Stimulated activated CD4-positive, alpha-beta T cell treated with anti-CD3 and anti-CD28 coated beads, Interleukin-12 subunit alpha, Interleukin-12 subunit beta, amount 100 ng/mL, for 24 hours (primary cell): ENCODE data around the gene CLDN16.

ENCODE experiments used
- DNase-seq, 2 experiments: peaks; one replicate each; pipeline ENCODE4 v3.0.0-alpha.2; 2020; ENCODE audit warnings: low read depth in 2 of 2

The CLDN16 gene, protein sequence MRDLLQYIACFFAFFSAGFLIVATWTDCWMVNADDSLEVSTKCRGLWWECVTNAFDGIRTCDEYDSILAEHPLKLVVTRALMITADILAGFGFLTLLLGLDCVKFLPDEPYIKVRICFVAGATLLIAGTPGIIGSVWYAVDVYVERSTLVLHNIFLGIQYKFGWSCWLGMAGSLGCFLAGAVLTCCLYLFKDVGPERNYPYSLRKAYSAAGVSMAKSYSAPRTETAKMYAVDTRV

DNA sequence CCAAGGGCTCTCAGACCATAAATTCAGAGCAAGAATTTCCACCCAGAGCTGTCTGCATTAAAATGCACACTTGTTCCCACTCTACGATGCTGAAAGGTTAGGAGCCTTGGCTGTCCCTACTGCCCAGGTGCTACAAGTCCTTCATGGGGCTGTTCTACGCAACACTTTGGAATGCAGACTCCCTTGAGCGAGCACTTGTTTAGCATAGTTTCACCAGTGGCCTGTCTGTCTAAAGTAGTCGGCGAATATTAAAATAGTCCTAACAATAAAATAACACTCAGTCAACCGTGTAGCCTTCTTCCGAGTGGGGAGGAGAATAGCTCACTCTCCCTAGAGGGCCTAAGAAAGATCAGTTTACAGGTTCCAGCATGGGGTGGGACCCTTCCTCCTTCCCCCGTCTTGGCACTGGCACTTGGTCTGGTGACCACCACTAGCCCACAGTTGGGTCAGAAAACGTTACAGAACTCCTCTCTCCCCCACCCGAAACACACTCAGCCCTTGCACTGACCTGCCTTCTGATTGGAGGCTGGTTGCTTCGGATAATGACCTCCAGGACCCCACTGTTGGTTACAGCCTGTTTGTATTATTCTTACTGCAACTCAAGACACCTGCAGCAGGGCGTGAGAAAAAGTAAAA, at the start of gene CLDN16:
CLDN16 (plus strand) TSS at position 586 of the 636 bp plus-strand sequence. CDS start 167 bp downstream, outside the sequence.
- DNase-seq, result no peak

DNA sequence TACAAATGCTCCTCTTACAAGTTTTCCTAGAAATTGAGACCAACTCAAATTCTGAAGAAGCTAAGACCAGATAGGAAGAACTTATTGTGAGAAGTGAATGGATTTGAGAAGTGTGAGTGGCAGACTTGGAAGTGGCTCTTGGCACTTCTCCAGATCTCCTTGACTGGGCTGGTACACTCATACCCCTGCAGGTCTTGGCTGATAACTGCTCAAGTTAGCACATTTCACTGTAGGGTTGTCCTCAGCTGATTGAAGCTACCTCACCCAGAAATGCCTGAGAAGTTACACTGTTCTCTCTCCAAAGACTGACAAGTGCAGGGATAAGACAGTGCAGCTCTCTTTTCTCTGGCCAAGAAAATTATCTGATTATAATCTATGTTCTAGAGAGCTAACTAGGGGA, 49.2 kb upstream of the CLDN16 start:
- DNase-seq, result no peak

DNA sequence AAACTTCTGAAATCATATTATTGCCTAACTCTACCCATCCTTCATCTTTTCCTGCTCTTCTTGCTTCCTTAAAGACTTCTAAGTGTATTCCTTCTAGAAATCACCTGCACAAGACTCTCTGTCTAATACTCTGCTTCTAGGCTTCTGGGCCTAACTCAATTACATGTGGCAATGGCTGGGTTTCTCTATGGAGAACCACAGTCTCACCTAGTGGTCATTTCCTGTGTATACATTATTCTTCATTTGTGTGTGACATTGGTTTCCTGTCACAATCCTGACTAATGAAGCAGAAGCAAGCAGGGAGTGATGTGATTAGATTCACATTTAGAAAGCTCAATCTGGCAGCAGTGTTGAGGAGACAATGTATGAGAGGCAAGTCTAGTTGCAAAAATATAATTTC, 48.8 kb upstream of the CLDN16 start:
- no peak for DNase-seq

DNA sequence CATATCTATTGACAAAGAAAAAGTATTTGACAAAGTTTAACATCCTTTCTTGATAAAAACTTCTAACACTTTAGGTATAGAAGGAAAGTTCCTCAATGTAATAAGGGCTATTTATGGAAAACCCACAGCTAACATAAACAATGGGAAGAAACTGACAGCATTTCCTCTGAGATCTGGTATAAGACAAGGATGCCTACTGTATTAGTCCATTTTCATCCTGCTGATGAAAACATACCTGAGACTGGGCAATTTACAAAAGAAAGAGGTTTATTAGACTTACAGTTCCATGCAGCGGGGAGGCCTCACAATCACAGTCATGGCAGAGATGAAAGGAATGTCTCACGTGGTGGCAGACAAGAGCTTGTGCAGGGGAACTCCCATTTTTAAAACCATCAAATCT, 47.9 kb upstream of the CLDN16 start:
- no peak for DNase-seq

DNA sequence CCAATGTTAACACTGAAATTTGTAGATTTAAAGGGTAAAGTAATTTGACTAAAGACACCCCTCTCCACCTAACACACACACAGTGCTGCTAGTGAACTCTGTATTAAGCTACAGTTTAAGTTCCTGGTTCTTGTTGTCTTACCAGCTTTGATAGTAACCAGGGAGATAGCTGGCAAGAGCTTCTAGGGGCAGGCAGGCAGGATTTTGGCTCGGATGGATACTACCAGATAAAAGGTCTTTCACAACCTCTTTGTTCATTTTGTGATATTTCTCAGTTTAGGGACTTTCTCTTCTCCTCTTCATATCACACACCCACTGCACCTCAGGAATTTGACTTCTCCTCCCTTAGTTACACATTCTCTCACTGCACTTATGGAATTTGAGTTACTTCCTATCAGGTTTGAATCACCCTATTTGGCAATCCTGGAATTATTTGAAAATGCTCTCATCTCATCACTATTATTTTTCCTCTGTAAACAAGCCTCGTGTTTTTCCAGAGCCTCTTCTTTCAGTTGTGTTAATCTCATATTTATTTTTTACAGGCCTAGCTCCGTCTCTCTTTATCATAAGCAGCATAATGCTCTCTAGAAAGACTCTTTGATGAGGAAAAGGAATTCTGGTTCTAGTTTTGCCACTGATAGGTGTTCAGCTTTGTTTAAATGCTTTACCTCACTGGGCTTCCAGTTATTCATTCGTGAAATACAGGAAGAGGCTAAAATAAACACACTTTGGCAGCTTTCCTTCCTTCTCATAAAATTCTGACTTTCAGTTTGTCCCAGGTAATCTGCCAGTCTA, 42.7 kb upstream of the CLDN16 start:
- DNase-seq, result no peak

DNA sequence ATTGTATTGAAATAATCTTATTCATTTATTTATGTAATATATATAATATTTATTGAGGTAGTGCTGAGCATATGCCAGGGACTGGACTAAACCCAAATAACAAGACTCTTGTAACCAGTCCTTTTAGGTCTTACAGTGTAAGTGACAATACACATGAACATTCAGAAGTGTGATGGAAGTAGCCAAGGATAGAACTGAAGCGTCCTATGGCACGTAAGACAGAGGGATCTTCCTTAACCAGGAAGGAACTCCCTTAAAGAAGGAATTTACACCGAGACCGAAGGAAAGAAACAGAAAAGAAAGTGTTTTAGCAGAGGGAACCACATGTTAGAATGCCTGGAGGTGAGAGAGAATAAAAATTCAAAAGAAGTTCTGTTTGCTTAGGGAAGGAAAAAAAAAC, 42.1 kb upstream of the CLDN16 start:
- DNase-seq, result no peak

DNA sequence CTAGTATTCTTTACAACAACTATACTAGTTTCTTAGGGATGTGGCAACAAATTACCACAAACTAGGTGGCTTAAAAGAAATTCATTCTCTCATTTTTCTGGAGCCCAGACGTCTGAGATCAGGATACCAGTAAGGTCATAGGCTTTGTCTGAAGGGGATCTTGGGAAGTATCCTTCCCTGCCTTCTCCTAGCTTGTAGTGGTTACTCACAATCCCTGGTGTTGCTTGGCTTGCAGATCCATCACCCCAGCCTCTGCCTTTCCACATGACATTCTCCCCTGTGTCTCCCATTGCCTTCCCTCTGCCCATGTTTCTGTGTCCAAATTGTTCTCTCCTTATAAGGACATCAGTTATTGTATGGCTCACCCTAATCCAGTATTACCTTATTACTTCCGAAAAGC, 41.4 kb upstream of the CLDN16 start:
- DNase-seq, result no peak

DNA sequence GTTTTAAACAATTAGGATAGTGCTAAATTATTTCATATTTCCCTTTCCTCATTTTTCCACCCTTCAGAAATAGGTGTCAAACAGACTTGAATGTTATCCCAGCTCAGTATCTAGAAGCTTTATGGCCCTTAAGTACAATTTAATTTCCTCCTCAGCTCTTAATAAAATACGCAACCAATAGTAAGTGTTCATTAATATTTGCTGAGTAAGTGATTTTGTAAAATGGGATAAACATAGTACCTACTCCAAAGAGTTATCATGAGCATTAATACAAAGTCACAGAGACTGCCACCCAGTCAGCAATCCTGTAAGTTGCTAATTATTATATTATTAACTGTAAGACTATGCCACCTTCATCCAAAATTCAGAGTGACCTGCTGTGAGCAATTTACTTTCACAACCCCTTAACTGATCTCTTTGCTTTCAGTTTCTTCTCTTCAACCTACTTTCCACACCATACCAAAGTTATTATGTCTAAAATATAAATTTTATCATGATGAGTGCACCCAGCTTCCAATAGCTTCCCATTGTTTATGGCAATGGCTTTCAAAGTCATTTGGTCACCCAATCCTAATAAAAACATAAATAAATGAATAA, 35.0 kb upstream of the CLDN16 start:
- DNase-seq, result no peak

DNA sequence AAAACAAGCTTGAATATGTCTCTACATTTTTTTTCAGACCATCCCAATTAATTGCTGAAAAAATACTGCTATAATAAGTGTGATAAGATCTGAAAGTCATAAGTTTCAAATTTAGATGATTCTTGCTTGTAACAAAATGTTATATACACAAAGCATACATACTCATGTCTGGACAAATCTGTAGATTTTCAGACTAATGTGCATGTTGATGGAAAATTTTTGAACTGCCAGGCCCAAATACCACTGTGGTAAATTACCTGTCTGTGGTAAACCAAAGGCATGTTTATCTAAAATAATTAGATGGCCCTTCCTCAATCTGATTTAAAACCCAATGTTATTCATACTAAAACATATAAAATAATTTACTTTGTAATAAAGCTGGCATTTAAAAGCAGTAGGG, 31.7 kb upstream of the CLDN16 start:
- DNase-seq, result no peak

DNA sequence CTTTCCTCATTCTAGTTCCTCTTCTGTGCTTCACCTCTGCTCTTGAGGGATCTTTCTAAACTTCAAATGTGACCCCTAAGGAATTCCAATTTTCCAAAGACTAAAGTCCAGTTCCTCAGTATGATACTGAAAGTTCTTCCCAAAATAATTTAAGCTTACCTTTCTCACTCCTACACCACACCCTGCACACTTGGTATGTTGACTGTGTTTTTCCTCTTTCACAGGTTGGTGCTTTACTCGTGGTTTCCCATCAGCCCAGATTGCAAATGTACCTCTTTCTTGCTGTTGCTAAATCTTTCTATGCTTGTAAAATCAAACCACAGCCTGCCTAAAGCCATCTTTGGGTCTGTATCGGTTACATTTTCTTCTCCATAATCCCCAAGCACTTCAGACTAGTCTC, 30.5 kb upstream of the CLDN16 start:
- no peak for DNase-seq

DNA sequence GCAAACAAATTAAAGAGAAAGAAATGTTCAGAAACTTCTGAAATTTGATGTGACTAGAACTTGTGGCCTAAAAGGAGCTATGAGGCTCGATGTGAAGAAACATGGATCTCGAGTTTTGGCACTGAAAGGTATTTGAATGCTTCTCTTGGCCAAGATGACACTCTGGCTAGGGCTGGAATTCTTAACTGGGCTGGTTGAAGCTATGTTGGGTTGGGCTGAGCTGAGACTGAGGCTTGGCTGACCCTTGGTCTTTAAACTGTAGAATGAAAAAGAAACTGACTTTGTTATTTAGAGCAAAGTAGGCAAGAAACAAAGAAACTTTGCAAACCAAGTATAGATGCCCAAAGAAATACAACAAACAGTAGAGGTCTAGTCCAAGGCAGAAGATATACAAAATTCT, 28.1 kb upstream of the CLDN16 start:
- no peak for DNase-seq

DNA sequence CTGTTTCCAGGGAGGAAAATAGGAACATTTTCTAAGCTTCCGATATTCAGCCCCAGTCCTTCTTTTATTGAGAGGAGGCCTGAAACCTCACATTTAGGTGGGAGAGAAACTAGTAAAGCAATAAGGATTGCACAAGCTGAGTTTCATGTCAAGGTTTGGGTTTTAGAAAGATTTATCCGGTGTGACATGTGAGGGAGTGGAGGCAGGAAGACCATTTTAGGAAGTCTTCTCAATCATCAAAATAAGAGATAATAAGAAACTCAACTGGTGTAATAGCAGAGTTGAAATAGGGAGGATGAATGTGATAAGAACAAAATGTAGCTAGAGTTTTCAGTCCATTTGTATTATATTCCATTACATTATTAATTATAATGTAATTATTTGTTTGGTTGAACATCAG, 27.7 kb upstream of the CLDN16 start:
- no peak for DNase-seq

DNA sequence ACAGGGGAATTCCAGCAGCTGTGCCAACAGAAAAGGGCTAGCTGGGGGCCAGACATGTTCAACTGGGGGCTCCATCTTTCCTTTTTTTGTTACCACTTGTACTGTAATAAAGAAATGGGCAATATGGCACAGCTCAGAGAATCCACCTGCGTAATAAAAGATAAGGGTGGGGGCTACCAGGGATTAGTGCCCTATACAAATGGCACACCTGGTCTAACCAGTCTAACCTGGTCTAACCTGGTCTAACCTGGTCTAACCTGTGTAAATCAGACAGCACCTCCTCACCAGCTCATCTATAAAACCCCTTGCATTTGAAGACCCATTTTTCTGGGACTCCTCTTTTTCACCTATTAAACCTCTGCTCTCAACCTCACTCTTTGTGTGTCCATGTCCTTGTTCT, 26.2 kb upstream of the CLDN16 start:
- no peak for DNase-seq

DNA sequence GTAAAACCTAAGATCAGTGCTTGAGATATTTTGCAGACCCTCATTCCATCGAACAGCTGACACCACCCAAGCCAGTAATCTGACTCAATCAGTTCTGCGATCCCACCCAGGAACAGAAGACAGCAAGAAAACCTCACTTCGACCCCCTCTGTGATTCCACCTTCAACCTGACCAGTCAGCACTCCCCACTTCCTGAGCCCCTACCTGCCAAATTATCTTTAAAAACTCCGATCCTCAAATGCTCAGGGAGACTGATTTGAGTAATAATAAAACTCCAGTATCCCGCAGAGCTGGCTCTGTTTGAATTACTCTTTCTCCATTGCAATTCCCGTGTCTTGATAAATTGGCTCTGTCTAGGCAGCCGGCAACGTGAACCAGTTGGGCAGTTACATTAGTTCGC, 25.7 kb upstream of the CLDN16 start:
- no peak for DNase-seq

DNA sequence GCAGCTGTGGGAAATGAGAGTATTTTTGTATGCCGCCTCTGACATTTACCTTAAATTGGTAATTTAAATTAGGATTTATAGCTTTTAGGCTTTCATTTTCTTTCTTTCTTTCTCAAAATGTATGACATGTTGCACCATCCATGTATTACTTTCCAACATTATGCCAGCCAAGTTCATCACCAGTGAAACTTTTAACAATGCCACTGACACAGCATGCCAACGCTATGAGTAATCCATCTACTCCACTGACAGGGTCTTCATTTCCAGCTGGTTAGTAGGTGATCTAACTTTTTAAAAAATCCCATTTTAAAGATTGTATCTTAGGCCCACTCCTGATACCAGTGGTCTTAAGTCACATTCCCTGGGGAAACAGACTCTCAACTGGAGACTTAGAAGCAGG, 21.8 kb upstream of the CLDN16 start:
- no peak for DNase-seq

DNA sequence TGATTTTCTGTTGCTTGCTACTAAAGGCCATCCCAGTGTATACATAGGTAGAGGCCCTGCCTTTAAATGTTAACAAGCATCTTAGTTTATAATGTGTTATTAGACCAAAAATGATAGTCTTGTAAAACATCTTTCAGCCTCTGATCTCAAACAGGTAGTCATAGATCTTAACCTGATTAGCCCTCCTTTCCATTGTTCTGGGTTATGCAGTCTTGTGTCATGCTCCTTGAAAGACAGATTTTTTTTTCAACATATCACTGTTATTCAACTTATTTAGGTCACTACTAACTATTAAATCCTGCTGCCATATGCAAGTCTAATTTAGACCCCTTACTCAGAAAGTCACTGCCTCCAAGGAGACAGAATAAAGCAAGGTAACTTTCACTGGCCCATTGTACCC, 19.1 kb upstream of the CLDN16 start:
- no peak for DNase-seq

DNA sequence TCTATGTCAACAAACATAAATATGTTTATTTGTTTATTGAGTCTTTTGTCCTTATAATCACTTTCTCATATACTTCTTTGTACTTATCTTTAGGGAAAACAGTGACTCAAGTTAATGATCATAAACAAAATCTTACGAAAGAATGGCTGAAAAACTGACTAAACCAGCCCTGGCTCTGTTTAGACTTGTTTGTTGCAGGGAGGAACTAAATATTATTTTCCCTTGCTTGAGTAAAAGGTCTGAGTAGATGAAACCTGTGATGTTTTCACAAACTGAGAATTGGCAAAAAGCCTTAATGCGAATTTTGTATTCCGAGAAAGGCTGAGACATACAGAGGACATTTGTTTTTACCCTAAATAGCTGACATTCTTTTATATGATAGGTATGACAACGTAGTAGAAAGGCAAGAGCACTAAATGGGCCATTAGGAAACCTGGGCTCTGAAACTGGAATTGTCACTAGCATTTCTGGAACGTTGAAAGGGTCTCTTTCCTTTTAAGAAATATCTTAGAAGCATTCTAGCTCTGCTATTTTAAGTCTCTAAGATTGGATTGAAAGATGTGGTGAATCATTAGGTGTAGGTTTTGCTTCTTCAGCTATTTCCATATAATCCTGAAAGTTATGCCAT, 18.2 kb upstream of the CLDN16 start:
- no peak for DNase-seq

DNA sequence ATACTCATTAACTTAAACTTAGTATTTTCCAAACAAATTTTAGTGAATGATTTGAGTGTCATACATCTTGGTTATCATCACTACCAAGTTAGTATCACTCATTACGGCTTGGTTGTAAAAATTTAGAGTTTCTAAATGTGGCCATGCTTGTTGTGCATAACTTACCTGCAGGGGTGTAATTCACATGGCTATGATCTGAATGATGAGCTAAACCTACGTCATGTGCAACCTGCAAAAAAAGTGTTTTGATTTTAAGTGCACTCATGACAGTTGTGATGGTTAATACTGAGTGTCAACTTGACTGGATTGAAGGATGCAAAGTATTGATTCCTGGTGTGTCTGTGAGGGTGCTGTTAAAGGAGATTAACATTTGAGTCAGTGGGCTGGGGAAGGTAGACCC, 17.6 kb upstream of the CLDN16 start:
- no peak for DNase-seq

DNA sequence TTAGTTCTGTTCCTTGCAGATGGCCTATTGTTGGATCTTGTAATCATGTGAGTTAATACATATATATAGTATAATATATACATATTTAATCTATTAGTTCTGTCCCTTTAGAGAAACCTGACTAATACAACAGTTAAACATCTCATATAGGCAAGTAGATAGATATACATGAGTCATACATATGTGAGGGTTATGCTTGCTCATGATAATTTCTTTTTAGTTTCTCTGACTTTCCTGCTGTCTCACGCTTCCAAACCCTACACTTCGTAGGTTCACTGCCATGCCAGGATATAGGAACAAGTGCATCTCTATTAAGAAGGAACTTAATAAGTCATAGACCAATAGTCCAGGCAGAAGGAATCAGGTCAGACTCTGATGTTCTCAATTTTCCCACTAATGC, 16.8 kb upstream of the CLDN16 start:
- no peak for DNase-seq

DNA sequence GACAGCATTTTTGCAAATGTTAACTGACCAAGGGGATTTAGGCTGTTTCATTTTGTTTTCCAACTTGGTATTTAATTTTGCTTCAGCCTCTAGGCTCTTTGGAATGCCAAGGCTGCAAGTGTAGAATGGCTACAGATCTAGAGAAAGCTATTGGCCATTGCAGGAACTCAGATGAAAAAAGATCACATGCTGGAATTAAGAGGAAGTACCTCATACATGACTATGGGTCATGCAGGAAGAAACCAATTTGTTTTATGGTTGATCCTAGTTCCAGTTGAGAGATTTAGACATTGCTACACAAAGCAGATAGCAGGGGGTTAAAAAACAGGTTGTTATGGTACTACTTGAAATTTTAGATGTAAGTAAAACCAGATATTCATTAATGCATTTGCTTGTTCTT, 12.7 kb upstream of the CLDN16 start:
- DNase-seq, result no peak

DNA sequence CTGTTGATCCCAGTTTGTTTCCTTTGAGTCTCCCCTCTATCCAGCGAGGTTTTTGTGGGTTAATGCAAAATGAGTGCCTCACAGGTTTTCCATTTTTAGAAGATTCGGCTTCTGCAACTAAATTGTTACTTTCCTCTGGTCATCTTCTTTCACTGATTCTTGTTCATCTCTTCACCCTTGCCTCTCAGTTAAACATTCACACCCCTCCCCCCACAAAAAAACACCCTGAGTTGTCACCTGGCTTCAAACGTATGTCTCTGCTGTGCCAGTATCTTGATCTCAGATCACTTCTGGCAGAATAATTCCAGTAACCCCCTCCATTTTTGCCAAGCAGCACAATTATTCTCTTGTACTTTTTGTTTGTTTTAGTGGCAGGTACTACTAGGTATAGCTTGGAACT, 12.3 kb upstream of the CLDN16 start:
- DNase-seq, result no peak

DNA sequence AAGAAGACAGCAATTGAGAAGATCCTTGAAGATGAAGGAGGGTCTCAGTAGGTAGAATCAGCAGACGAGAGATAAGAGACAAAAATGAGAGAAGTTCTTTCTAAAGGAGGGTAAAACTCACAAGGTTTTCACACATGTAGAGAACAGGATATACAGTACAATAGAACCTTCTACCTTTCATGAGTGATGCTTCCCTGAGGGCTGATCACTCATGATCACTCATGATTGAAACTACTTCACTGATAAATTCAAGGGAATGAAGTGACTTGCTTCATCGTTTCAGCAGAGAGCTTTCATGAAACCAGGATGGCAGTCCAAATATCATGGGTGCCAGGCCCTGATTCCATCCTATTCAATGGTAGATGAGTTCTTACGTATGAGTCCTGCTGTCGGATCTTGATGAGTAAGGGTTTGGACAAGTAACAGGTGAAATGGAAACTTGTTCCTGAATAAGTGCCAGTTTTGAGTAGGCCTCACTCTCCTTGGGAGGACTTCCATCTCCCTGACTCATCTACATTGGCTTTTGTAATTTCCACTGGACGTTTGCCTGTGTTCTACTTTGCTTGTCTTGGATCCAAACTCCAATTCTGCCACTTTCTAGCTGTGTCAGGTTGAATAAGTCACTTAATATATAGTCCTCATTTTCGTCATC, 9.6 kb upstream of the CLDN16 start:
- no peak for DNase-seq
